ENCODE results near the gene FAM124A. TPM values are rescaled to one million over a fixed set of nuclear protein-coding genes. Genes with fewer than 3 reads are reported as not detected.
A peak's percentile ranks its signal among the peaks of the same experiment; 100 is the strongest.

FAM124A gene
- total RNA-seq, 1 donor from 2014 or later = 5.7 TPM

- no peaks in the 10 kb centered on the region for H3K36me3 ChIP-seq
- no peak overlapping the region for H3K4me3 ChIP-seq
- TF ChIP-seq CTCF (IDR thresholded peaks at IDR 0.05; ENCODE audit: borderline replicate concordance) = no peak
- no peaks in the 10 kb centered on the region for H3K9me3 ChIP-seq (replicated peaks)
- DNase-seq = no peak
- H3K27ac ChIP-seq (replicated peaks) = peak overlapping the region; percentile 48
- intact Hi-C loops (cut with micrococcal nuclease) = no loop called here
- no peaks in the 10 kb centered on the region for H3K27me3 ChIP-seq (ENCODE audit: low read depth)
- H3K4me1 ChIP-seq = peaks cover 87% of the 10 kb centered on the region
Measured at GRCh38 chr13:51240178-51240577, 18.0 kb downstream of the FAM124A start.

- no peak for TF ChIP-seq CTCF (IDR thresholded peaks at IDR 0.05; ENCODE audit: borderline replicate concordance)
- peak overlapping the region; percentile 48 for H3K27ac ChIP-seq (replicated peaks)
- H3K4me3 ChIP-seq = no peak overlapping the region
- DNase-seq = no peak
- intact Hi-C loops (cut with micrococcal nuclease) = no loop called here
- H3K9me3 ChIP-seq (replicated peaks) = no peaks in the 10 kb centered on the region
- H3K4me1 ChIP-seq = peaks cover 87% of the 10 kb centered on the region
- no peaks in the 10 kb centered on the region for H3K27me3 ChIP-seq (ENCODE audit: low read depth)
- H3K36me3 ChIP-seq = no peaks in the 10 kb centered on the region
Measured at GRCh38 chr13:51240958-51241357, 18.8 kb downstream of the FAM124A start.

DNA sequence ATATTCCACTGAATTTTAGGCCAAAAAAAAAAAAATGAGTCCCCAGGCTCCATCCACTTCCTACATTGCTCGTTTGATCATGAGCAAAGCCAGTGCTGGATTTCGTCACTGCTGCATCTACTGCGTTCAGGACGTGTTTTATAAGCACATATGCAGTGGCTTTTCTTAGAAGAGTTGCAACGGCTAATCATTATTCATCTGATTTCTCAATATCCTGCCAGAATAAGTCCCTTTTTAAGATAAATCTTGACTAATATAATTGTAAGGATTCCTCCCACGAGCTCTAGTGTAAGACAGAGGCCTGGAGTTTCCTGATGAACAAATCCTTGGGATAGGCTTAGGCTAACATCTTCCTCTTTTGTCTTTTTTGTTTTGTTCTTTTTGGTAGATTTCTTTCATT, 19.5 kb downstream of the FAM124A start:
- no peaks in the 10 kb centered on the region for H3K9me3 ChIP-seq (replicated peaks)
- no peak overlapping the region for H3K4me3 ChIP-seq
- DNase-seq = no peak
- no peak overlapping the region for H3K27ac ChIP-seq (replicated peaks)
- no peaks in the 10 kb centered on the region for H3K27me3 ChIP-seq (ENCODE audit: low read depth)
- TF ChIP-seq CTCF (IDR thresholded peaks at IDR 0.05; ENCODE audit: borderline replicate concordance) = no peak
- H3K36me3 ChIP-seq = no peaks in the 10 kb centered on the region
- H3K4me1 ChIP-seq = peaks cover 81% of the 10 kb centered on the region
- intact Hi-C loops (cut with micrococcal nuclease) = no loop called here

GRCh38 chr13:51243227-51243626, 21.0 kb downstream of the FAM124A start:
- Histone ChIP-seq H3K27ac (replicated peaks) (no peak overlapping the region), H3K4me1 (peaks cover 81% of the 10 kb centered on the region), H3K4me3 (no peak overlapping the region), H3K9me3 (replicated peaks) (no peaks in the 10 kb centered on the region), H3K27me3 (ENCODE audit: low read depth) (no peaks in the 10 kb centered on the region), H3K36me3 (peaks cover 2% of the 10 kb centered on the region)
- intact Hi-C loops (cut with micrococcal nuclease) = no loop called here
- no peak for TF ChIP-seq CTCF (IDR thresholded peaks at IDR 0.05; ENCODE audit: borderline replicate concordance)
- DNase-seq = no peak

DNA sequence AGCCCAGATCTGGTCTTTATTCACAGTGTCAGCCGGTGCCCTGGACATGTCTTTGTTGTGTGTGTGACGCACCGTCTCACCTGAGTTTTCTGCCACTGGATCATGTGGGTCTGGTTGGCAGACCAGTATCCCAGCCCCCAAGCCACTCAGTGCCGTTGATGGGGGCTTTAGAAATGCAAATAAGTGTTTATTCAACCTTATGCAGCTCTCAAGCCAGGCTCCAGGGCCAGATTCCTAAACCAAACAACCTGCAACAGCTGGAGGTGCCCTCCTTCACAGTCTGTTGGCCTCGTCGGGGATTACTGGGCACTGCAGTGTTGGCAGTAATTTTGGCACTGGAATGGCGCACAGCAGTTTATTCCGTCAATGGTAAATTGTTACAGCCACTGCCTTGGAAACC, 21.6 kb downstream of the FAM124A start:
- no peaks in the 10 kb centered on the region for H3K27me3 ChIP-seq (ENCODE audit: low read depth)
- DNase-seq = no peak
- no peak for TF ChIP-seq CTCF (IDR thresholded peaks at IDR 0.05; ENCODE audit: borderline replicate concordance)
- intact Hi-C loops (cut with micrococcal nuclease) = no loop called here
- H3K27ac ChIP-seq (replicated peaks) = peak overlapping the region; percentile 31
- H3K36me3 ChIP-seq = peaks cover 4% of the 10 kb centered on the region
- H3K4me1 ChIP-seq = peaks cover 76% of the 10 kb centered on the region
- no peak overlapping the region for H3K4me3 ChIP-seq
- no peaks in the 10 kb centered on the region for H3K9me3 ChIP-seq (replicated peaks)
